ENCODE measurements around the gene ARNT2. TPM values are rescaled to one million over a fixed set of nuclear protein-coding genes. Genes with fewer than 3 reads are reported as not detected.

The ARNT2 gene
- total RNA-seq, 1 donor: 12.7 TPM

GRCh38 chr15:80607287-80607980 lies 203.3 kb downstream of the ARNT2 start:
- TF ChIP-seq, protein P1, sequence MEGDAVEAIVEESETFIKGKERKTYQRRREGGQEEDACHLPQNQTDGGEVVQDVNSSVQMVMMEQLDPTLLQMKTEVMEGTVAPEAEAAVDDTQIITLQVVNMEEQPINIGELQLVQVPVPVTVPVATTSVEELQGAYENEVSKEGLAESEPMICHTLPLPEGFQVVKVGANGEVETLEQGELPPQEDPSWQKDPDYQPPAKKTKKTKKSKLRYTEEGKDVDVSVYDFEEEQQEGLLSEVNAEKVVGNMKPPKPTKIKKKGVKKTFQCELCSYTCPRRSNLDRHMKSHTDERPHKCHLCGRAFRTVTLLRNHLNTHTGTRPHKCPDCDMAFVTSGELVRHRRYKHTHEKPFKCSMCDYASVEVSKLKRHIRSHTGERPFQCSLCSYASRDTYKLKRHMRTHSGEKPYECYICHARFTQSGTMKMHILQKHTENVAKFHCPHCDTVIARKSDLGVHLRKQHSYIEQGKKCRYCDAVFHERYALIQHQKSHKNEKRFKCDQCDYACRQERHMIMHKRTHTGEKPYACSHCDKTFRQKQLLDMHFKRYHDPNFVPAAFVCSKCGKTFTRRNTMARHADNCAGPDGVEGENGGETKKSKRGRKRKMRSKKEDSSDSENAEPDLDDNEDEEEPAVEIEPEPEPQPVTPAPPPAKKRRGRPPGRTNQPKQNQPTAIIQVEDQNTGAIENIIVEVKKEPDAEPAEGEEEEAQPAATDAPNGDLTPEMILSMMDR (IDR thresholded peaks at IDR 0.05; ENCODE audit: insufficient read depth, low read length): no peak
- DNase-seq (ENCODE audit: low read depth): no peak

GRCh38 chr15:80608688-80609087 lies 204.5 kb downstream of the ARNT2 start:
- TF ChIP-seq, protein P1 (IDR thresholded peaks at IDR 0.05; ENCODE audit: insufficient read depth, low read length): no peak
- no peak overlapping the region for H3K4me3 ChIP-seq (ENCODE audit: low read depth, low read length)
- no peak for DNase-seq (ENCODE audit: low read depth)

More at GRCh38 chr15:80607287-80607980, 203.3 kb downstream of the ARNT2 start:
- H3K4me3 ChIP-seq (ENCODE audit: low read depth, low read length): no peak overlapping the region

DNA sequence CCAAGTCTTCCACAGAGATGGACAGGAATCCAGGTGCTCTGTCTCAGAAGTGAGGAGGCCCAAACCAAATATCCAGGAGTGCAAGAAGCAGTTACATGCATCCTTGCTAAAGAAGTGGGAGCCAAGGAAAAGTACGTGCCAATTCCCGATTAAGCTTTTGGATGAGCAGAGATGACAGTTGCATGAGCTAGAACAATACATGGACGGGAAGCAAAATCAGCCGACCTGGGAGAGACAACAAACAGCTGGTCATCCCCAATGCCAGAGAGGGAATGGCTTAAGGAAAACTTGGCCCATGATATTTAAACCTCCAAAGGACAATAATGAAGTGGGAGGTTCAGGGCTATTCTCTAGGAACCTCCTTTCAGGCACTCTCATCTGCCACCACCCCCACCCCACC lies 204.9 kb downstream of the ARNT2 start:
- TF ChIP-seq, protein P1 (IDR thresholded peaks at IDR 0.05; ENCODE audit: insufficient read depth, low read length): no peak
- DNase-seq (ENCODE audit: low read depth): peak; percentile 81
- H3K4me3 ChIP-seq (ENCODE audit: low read depth, low read length): no peak overlapping the region

DNA sequence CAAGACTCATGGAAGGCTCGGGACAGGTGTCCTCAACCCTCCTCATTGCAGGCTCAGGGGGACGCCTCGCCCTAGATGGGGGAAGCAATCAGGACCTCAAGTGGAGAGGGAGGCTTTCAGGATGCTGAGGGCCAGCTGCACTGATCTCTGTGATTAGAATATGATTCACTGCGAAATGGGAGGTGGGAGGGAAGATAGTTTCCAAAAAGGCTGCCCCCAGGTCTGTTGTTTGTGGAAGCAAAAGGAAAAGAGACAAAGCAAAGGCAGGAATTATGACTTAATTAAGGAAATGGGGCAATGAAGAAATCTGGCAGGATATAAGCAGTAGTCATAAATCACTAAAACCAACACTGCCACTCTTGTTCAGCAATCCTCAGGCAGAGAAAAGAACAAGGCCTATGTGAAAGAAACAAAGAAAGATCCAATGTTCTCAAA lies 205.3 kb downstream of the ARNT2 start:
- DNase-seq (ENCODE audit: low read depth): peak; percentile 77
- no peak overlapping the region for H3K4me3 ChIP-seq (ENCODE audit: low read depth, low read length)
- TF ChIP-seq, protein P1 (IDR thresholded peaks at IDR 0.05; ENCODE audit: insufficient read depth, low read length): no peak

GRCh38 chr15:80611543-80612080 lies 207.4 kb downstream of the ARNT2 start:
- no peak for DNase-seq (ENCODE audit: low read depth)
- no peak overlapping the region for H3K4me3 ChIP-seq (ENCODE audit: low read depth, low read length)
- TF ChIP-seq, protein P1 (IDR thresholded peaks at IDR 0.05; ENCODE audit: insufficient read depth, low read length): no peak

- no peak for DNase-seq (ENCODE audit: low read depth)
- H3K4me3 ChIP-seq (ENCODE audit: low read depth, low read length): no peak overlapping the region
- TF ChIP-seq, protein P1 (IDR thresholded peaks at IDR 0.05; ENCODE audit: insufficient read depth, low read length): no peak
Measured at GRCh38 chr15:80612118-80612823, 208.1 kb downstream of the ARNT2 start.
